GM21786 (cell line): ENCODE measurements around the gene MDH2.
"Not testable (repeated sequence)": the region's sequence is repeated elsewhere in the genome, so short reads cannot be mapped to it uniquely, and the experiment has no call there.

ENCODE experiments used
- ATAC-seq: cut with Tn5 transposase; IDR thresholded peaks from one replicate; pipeline ENCODE4 v1.9.1; 2021; ENCODE audit not compliant: unreplicated experiment

MDH2 gene

GRCh38 chr7:76108540-76109233 lies 60.8 kb downstream of the MDH2 start:
- no peak for ATAC-seq

GRCh38 chr7:76113042-76113630 lies 65.2 kb downstream of the MDH2 start:
- not testable (repeated sequence) for ATAC-seq

GRCh38 chr7:76114742-76115141 lies 66.8 kb downstream of the MDH2 start:
- ATAC-seq: not testable (repeated sequence)
